Osteoblast (primary cell): ENCODE measurements around the gene EHD2. TPM values are rescaled to one million over a fixed set of nuclear protein-coding genes. Genes with fewer than 3 reads are reported as not detected.
"Not testable (repeated sequence)": the region's sequence is repeated elsewhere in the genome, so short reads cannot be mapped to it uniquely, and the experiment has no call there.

Experiments
- DNase-seq: peaks from one replicate; pipeline ENCODE4 v3.0.0; 2011; ENCODE audit warnings: low spot score, mixed read lengths; ENCODE audit not compliant: insufficient read length; ENCODE audit errors: missing footprints
- H2AFZ ChIP-seq: 2 replicates; pipeline ENCODE4 v1.6.0; 2011; ENCODE audit warnings: mild to moderate bottlenecking, low read length
- H3K27ac ChIP-seq: 2 replicates; pipeline ENCODE4 v1.5.1; 2011; ENCODE audit warnings: mild to moderate bottlenecking, low read depth, low read length, moderate library complexity
- H3K27me3 ChIP-seq: 2 replicates; pipeline ENCODE4 v1.6.0; 2012; ENCODE audit warnings: mild to moderate bottlenecking, control low read depth, inconsistent platforms, low read length, moderate library complexity; ENCODE audit not compliant: insufficient read depth
- H3K36me3 ChIP-seq: 2 replicates; pipeline ENCODE4 v1.5.1; 2011; ENCODE audit warnings: mild to moderate bottlenecking, low read length, control low read depth, moderate library complexity; ENCODE audit not compliant: insufficient read depth
- H3K4me1 ChIP-seq: 2 replicates; pipeline ENCODE4 v1.5.1; 2011; ENCODE audit warnings: mild to moderate bottlenecking, low read length, control low read depth, moderate library complexity; ENCODE audit not compliant: insufficient read depth
- H3K4me2 ChIP-seq: 2 replicates; pipeline ENCODE4 v1.6.0; 2011; ENCODE audit warnings: mild to moderate bottlenecking, low read length; ENCODE audit not compliant: insufficient read depth
- H3K4me3 ChIP-seq: fragments of 200-600 bp; sonication (generic); 3 replicates; pipeline ENCODE4 v1.5.1; 2012; ENCODE audit warnings: mild to moderate bottlenecking, low read length, inconsistent platforms; ENCODE audit not compliant: insufficient read depth
- H3K79me2 ChIP-seq: 2 replicates; pipeline ENCODE4 v1.6.0; 2012; ENCODE audit warnings: mild to moderate bottlenecking, low read length, control low read depth, inconsistent platforms; ENCODE audit not compliant: insufficient read depth
- H3K9me3 ChIP-seq: 2 replicates; pipeline ENCODE4 v1.5.1; 2011; ENCODE audit warnings: low read depth, low read length, control low read depth
- H4K20me1 ChIP-seq: 2 replicates; pipeline ENCODE4 v1.6.0; 2012; ENCODE audit warnings: mild to moderate bottlenecking, low read length, control low read depth; ENCODE audit not compliant: insufficient read depth
- CTCF ChIP-seq: IDR thresholded peaks from 2 replicates; pipeline ENCODE4 v1.5.1; 2011; ENCODE audit warnings: mild to moderate bottlenecking, low read depth, low read length, moderate library complexity; ENCODE audit errors: extremely low read depth
- total RNA-seq: library from RNA; depleted of rRNA; stranded (reverse); fragments of >200 nt; gene quantifications from 2 replicates; pipeline ENCODE4 v1.2.3, GENCODE V29; 2012

EHD2 gene
- total RNA-seq, result 136 and 144 TPM in 2 replicates

GRCh38 chr19:47713046-47714021 is at the start of gene EHD2:
Gene EHD2 (plus strand): TSS chr19:47713422. CDS start chr19:47716613, 3,191 bp downstream.
- Histone ChIP-seq H3K4me3 (peak within 1 kb of the TSS; percentile 97), H3K4me1 (peaks cover 11% of the 10 kb centered on the region), H3K4me2 (peak within 1 kb of the TSS; percentile 81), H3K9me3 (no peaks in the 10 kb centered on the region), H3K27me3 (no peaks in the 10 kb centered on the region), H4K20me1 (peaks cover 19% of the 10 kb centered on the region), H3K27ac (peak within 1 kb of the TSS; percentile 78), H3K79me2 (peaks cover 49% of the 10 kb centered on the region), H3K36me3 (peaks cover 22% of the 10 kb centered on the region), H2AFZ (peak within 1 kb of the TSS; percentile 77)
- TF ChIP-seq CTCF, result peak; percentile 75
- DNase-seq, result peak; percentile 97

GRCh38 chr19:47663435-47663910 is 49.7 kb upstream of the EHD2 start:
- TF ChIP-seq CTCF, result no peak
- Histone ChIP-seq H3K4me2 (peak overlapping the region; percentile 79), H3K79me2 (peaks cover 72% of the 10 kb centered on the region), H3K4me3 (peak overlapping the region; percentile 48), H3K27me3 (no peaks in the 10 kb centered on the region), H3K36me3 (no peaks in the 10 kb centered on the region), H3K27ac (peak overlapping the region; percentile 99), H2AFZ (no peak overlapping the region), H4K20me1 (peaks cover 7% of the 10 kb centered on the region), H3K9me3 (no peaks in the 10 kb centered on the region), H3K4me1 (peaks cover 48% of the 10 kb centered on the region)
- peak; percentile 83 for DNase-seq

- no peak for TF ChIP-seq CTCF
- Histone ChIP-seq H3K79me2 (peaks cover 72% of the 10 kb centered on the region), H3K36me3 (no peaks in the 10 kb centered on the region)
These were observed 49.1 kb upstream of the EHD2 start for GRCh38 chr19:47663911-47664771.

GRCh38 chr19:47668556-47668955 is 44.7 kb upstream of the EHD2 start:
- H3K27ac ChIP-seq, H3K27me3 ChIP-seq, H2AFZ ChIP-seq, DNase-seq, H3K4me2 ChIP-seq, H3K36me3 ChIP-seq, H3K9me3 ChIP-seq, H3K4me3 ChIP-seq: not testable (repeated sequence)
- peaks cover 29% of the 10 kb centered on the region for H4K20me1 ChIP-seq
- H3K4me1 ChIP-seq, result peaks cover 15% of the 10 kb centered on the region
- peaks cover 72% of the 10 kb centered on the region for H3K79me2 ChIP-seq

More at GRCh38 chr19:47663911-47664771, 49.1 kb upstream of the EHD2 start:
- H3K27ac ChIP-seq, result peak overlapping the region; percentile 99
- peak; percentile 98 for DNase-seq
- peaks cover 8% of the 10 kb centered on the region for H4K20me1 ChIP-seq
- no peaks in the 10 kb centered on the region for H3K27me3 ChIP-seq
- H3K4me3 ChIP-seq, result peak overlapping the region; percentile 49
- H3K4me2 ChIP-seq, result peak overlapping the region; percentile 79
- H3K9me3 ChIP-seq, result no peaks in the 10 kb centered on the region
- H3K4me1 ChIP-seq, result peaks cover 48% of the 10 kb centered on the region
- H2AFZ ChIP-seq, result peak overlapping the region; percentile 27
